HuH-7 (cell line): ENCODE data around the gene ASTN1.

Source experiments
- DNase-seq: peaks from one replicate; pipeline ENCODE4 v3.0.0; 2011; ENCODE audit warnings: low spot score

Gene ASTN1

GRCh38 chr1:177035586-177035985 lies 128.9 kb downstream of the ASTN1 start:
- DNase-seq: no peak

DNA sequence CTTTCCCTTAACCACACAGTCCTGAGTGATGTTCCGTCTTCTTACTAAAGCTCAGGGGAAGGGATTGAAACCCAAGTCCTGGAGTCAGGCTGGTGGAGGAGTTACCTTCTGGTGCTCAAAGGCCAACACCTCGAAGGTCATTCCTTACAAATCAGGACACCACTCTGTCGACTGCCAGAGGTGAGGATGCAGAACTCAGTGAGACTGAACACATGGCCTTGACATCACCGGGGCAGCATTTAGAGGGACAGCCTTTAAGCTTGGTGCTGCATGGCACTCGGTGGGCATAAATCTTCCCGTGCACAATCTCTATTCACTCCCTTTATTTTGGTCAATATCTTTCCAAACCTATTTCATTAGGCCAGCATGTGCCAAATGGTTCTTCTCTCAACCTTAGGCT lies 130.9 kb downstream of the ASTN1 start:
- no peak for DNase-seq

- no peak for DNase-seq
Measured at GRCh38 chr1:177032434-177032833, 132.1 kb downstream of the ASTN1 start.

GRCh38 chr1:177024623-177025022 lies 139.9 kb downstream of the ASTN1 start:
- DNase-seq: no peak

DNA sequence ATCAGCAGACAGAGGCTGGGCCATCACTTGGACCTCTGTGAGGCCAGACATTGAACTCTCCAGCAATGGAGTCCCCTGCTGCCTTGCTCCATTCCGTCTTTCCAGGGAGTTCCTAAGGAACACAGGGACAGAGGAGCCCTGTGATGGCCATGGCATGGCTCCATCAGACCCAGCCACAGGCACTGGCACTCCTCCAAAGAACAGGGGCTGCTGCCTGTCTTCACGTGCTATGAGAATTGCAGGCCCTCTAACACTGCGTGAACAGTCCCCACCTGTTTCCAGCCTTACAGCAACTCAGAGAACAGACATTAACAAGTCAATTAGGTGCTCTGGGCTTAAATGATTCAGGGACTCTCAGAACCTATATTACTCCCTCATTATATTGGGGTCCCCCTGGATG lies 140.8 kb downstream of the ASTN1 start:
- DNase-seq: no peak

DNA sequence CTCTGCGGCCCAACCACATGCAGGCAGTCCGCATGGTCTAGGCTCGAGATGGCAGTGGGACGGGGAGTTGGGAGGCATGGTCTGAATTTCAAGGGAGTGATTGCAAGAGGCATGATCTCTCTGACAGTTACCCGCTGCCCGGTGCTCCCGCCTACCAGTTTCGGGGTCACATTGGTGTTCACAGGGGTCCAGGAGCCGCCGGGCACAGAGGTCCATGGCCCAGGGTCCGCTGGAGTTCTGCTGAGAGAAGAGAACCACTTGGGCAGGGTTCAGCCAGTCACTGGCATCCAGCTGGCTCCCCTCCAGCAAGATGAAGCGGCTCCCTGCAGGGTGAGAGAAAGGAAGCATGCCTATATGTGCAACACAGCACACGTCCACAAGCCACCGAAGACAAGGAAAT lies 141.3 kb downstream of the ASTN1 start:
- DNase-seq: no peak

- no peak for DNase-seq
Measured at GRCh38 chr1:177021687-177022086, 142.8 kb downstream of the ASTN1 start.

DNA sequence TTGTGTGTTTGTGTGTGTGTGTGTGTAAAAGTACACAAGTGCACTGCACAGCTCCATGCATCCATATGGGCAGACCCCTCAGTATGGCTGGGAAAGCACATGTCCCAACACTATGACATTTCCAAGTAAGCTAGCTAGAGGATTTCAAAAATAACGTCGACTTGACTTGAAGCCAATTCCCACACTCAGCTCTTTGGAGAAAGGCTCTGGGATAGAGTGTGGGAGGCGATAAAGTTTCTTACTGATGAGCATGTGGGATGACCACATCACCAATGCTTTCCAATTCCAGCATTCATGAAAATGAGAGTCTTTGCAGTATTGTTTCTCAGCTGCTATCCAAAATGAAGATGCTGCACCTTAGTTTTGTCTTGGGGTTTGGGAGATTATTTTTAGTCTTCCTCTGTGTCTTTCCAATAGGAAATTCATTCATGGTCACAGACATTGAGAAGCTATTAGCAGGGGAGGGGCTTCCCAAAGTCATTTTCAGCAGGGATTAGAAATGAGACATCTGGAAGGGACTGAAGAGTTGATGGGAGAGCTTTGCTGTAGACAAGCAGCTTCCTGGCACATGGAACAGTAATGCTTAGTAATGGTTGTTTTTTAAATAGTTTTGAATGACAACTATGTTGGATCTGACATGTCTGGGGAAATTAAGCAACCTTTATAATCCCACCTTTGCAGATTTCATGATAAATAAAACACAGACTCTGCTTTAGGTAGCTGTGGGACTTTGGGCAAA lies 143.5 kb downstream of the ASTN1 start:
- DNase-seq: no peak

GRCh38 chr1:177017287-177017852 lies 147.1 kb downstream of the ASTN1 start:
- no peak for DNase-seq

DNA sequence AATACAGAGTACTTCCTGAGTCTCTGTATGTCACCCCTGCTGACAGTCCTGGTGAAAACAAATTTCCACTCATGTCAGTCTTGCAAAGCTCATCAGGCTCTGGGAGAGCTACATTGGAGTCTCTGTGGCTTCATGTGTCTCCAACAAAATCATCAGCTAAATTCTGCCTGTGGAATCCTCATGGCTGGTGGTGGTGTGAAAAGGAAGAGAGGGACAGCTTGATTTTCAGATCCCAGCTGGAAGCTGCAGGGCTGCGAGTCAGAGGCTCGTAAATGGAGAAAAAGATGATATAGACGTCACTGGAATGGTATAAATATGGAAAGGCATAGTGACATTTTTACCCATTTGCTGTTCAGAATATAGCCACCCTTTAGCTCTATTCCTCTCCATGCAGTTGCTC lies 150.2 kb downstream of the ASTN1 start:
- no peak for DNase-seq

GRCh38 chr1:177012342-177012925 lies 152.1 kb downstream of the ASTN1 start:
- DNase-seq: no peak

- no peak for DNase-seq
Measured at GRCh38 chr1:177011508-177011907, 153.0 kb downstream of the ASTN1 start.

- DNase-seq: no peak
Measured at GRCh38 chr1:177010211-177010825, 154.2 kb downstream of the ASTN1 start.

GRCh38 chr1:177008653-177009052 lies 155.9 kb downstream of the ASTN1 start:
- no peak for DNase-seq

DNA sequence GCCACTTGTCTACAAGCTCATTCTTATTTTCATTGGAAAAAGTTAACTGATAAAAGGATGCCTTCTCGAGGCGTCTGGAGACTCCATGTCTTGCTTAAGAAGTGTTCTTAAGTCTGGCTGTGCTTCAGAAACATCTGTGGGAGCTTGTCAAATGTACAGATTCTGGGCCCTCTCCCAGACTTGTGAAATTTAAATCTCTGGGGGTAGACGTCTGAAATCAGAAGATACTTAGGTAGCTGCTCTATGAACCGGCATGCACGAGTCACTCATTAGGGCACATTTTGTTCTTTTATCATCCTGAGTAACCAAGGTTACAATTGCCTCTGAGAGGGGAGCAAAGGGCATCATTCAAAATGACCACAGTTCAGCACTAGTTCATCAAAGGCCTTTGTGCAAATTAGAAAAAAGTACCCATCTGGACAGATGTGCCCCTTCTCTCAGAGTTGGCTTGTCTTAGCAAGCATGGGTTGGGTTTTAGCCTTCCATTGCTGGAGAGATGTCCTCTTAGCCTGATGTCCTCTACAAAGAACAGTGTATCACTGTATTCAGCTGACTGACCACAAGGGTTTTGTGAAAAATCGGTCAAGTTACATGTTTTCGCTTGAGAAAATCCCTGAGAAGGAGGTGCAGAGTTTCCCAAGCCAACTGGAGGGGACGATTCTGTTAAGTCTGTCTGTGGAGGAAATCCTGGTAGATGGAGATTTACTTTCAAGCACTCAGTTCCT lies 156.9 kb downstream of the ASTN1 start:
- no peak for DNase-seq

GRCh38 chr1:177002891-177003290 lies 161.6 kb downstream of the ASTN1 start:
- DNase-seq: no peak

DNA sequence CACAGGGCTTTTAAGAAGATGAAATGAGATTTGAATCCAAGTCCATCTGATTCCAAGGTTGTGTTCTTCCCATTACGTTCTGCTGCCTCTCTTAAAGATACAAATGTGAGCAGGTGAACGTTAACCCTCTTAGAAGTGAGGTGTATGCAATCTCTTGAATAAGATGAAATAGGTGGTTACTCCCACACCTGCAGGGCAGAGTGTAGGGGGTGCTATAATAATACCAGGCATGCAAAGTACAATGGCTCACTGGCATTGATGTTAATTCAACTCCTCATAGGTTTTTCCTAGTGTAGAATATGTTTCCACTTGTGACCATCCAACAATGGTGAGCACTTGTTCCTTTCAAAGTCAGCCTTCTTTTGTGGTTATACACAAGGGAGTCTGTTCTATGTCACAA lies 163.0 kb downstream of the ASTN1 start:
- no peak for DNase-seq

DNA sequence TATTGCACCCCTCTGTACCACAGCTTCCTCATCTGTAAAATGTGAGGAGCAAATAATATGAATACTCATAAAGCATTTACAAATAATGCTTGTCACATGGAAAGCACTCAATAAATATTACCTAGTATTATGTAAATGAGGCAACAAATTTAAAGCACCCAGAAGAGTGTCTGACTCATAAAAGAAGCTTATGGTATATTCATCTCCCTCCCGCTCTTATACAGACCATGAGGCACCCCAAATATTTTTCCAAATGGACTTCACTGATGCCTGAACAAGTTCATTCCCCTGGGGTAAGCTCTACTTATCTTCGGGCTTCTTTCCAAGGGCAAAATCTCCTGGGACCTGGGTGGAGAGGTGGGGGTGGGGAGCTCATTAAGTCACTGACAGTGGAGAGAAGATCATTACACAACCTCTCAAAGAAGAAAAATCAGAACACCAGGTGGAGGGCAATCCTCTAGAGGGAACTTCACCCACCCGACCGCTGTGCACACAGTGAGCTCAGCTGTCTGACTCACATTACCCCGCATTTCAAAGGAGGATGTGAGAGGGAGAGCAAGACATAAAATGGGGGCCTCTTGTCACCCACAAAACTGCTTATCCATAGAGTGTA lies 166.2 kb downstream of the ASTN1 start:
- no peak for DNase-seq

DNA sequence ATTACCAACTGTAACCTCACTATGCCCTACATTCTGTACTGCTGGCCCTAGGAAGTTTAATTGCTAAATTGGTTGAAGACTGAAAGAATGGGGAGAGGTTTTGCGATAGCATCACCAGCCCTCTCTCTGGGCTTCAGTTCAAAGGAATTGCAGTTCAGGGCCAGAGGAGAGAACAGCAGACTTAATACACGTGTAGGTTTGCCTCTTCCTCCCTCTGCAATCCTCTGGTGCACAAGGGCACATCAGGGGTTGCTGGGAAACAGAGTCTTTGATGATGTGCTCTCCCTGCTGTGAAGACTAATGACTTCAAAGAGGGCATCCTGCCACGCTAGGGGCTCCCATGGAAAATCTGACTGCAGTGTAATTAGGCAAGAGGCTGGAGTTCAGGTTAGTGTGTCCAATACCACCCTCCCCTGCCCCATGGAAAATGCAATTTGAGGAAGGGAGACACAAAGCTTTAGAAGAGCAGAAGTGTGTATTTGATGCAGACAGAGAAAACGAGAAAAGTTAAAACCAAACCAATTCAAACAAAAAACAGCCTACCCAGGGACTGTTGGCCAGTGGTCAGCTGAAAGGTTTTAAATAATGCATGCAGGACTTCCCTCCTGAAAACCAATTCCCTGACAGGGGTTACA lies 167.9 kb downstream of the ASTN1 start:
- DNase-seq: no peak

DNA sequence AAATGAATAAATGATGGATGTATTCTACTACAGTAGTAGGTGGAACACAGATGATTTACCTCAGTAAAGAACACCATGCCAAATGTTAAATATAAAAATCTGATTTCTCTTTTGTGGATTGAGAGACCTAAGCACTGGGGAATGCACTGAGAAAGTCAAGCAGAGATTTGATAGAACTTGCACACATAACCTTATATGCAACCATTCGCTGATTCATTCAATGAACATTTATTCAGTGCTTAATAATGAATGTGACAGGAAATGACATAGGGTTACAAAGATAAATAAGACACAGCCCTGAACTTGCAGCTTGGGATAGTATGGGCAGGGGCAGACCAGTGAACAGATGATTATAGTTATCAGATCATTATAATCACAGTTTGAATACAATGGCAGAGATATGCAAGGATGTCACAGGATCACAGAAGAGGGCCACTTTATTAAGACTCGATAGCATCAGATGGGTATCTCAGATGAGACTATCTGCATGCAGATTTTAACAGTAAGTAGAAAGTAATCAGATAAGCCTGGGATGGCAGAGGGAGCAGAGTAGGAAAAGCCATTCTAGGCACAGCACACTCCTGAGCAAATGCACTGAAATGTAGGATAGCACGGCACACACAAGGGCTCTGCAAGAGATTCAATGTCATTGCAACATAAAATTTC lies 169.4 kb downstream of the ASTN1 start:
- DNase-seq: no peak

DNA sequence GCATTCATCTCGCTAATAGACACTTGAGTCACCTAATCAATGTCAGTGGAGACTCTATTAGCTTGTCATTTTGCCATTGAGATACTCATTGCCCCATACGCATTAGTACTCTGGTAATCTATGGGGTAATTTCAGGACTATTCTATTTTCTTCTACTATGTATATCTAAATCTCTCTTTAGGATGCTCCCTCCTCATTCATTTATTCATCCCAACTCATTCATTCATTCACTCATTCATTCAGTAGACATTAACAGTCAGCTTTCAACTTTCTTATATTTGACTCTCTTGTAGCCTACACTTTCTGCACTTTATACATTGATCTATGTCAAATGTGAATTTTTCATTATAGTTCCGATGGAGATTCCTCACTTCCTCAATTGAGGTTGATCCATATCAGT lies 170.9 kb downstream of the ASTN1 start:
- DNase-seq: no peak
